ENCODE measurements around the gene CRISP1. TPM values are rescaled to one million over a fixed set of nuclear protein-coding genes. Genes with fewer than 3 reads are reported as not detected.

The CRISP1 gene
- polyA plus RNA-seq, 1 donor (not counting 4 experiments of a cell fraction or from before 2014, with no cell fraction given), result not detected

- dilution Hi-C loops (cut with MboI; ENCODE audit: extremely low pct_ligation_motif_present, low sequenced_read_pairs), result no loop called here
- no peak for FAIRE-seq
Observed at GRCh38 chr6:49856282-49856681, 10.1 kb downstream of the CRISP1 start.

GRCh38 chr6:49855221-49855620 is 11.1 kb downstream of the CRISP1 start:
- H3K4me1 ChIP-seq (ENCODE audit: control insufficient read depth, extremely low read depth, insufficient read depth, low read length), result no peaks in the 10 kb centered on the region
- no peak overlapping the region for H3K9ac ChIP-seq (ENCODE audit: control insufficient read depth, extremely low read depth, insufficient read depth, low read length)
- dilution Hi-C loops (cut with MboI; ENCODE audit: extremely low pct_ligation_motif_present, low sequenced_read_pairs), result no loop called here
- no peak overlapping the region for H3K4me2 ChIP-seq (ENCODE audit: control insufficient read depth, extremely low read depth, insufficient read depth, low read depth, low read length)
- H3K79me2 ChIP-seq (ENCODE audit: control insufficient read depth, insufficient read depth, low read length), result no peaks in the 10 kb centered on the region
- FAIRE-seq (no peak), DNase-seq (ENCODE audit: low read depth, low spot score) (no peak)
- no peaks in the 10 kb centered on the region for H4K20me1 ChIP-seq (ENCODE audit: control insufficient read depth, extremely low read depth, insufficient read depth, low read length)
- no peak overlapping the region for H3K4me3 ChIP-seq (ENCODE audit: control insufficient read depth in 2 of 3, extremely low read depth in 1 of 3, insufficient read depth in 2 of 3, low read depth in 1 of 3, low read length in 3 of 3)
- no peaks in the 10 kb centered on the region for H3K9me1 ChIP-seq (ENCODE audit: control insufficient read depth, extremely low read depth, insufficient read depth, low read length)
- H3K36me3 ChIP-seq (ENCODE audit: control insufficient read depth in 2 of 2, extremely low read depth in 1 of 2, insufficient read depth in 2 of 2, low read length in 2 of 2), result no peaks in the 10 kb centered on the region
- no peak overlapping the region for H2AFZ ChIP-seq (ENCODE audit: control insufficient read depth, low read length)
- no peak overlapping the region for H3K27ac ChIP-seq (ENCODE audit: control insufficient read depth, insufficient read depth, low read length)
- no peaks in the 10 kb centered on the region for H3K27me3 ChIP-seq (ENCODE audit: control insufficient read depth, extremely low read depth, insufficient read depth, low read length)
- no peak for TF ChIP-seq EZH2 (IDR thresholded peaks at IDR 0.05; ENCODE audit: low read length)
- TF ChIP-seq CTCF (optimal IDR thresholded peaks at IDR 0.05 in 1 of 3, IDR thresholded peaks at IDR 0.05 in 1 of 3, conservative IDR thresholded peaks at IDR 0.05 in 1 of 3; ENCODE audit: extremely low read depth in 1 of 3, insufficient read depth in 2 of 3, low read length in 3 of 3), result no peak
- no peaks in the 10 kb centered on the region for H3K9me3 ChIP-seq (ENCODE audit: control insufficient read depth, low read depth, low read length)

More at GRCh38 chr6:49856282-49856681, 10.1 kb downstream of the CRISP1 start:
- DNase-seq (ENCODE audit: low read depth, low spot score), result no peak
- H3K27ac ChIP-seq (ENCODE audit: control insufficient read depth, insufficient read depth, low read length), result no peak overlapping the region
- H3K36me3 ChIP-seq (ENCODE audit: control insufficient read depth in 2 of 2, extremely low read depth in 1 of 2, insufficient read depth in 2 of 2, low read length in 2 of 2), result no peaks in the 10 kb centered on the region
- no peaks in the 10 kb centered on the region for H3K27me3 ChIP-seq (ENCODE audit: control insufficient read depth, extremely low read depth, insufficient read depth, low read length)
- H3K4me1 ChIP-seq (ENCODE audit: control insufficient read depth, extremely low read depth, insufficient read depth, low read length), result no peaks in the 10 kb centered on the region
- no peaks in the 10 kb centered on the region for H3K9me1 ChIP-seq (ENCODE audit: control insufficient read depth, extremely low read depth, insufficient read depth, low read length)
- H3K4me2 ChIP-seq (ENCODE audit: control insufficient read depth, extremely low read depth, insufficient read depth, low read depth, low read length), result no peak overlapping the region
- no peak overlapping the region for H2AFZ ChIP-seq (ENCODE audit: control insufficient read depth, low read length)
- H3K79me2 ChIP-seq (ENCODE audit: control insufficient read depth, insufficient read depth, low read length), result no peaks in the 10 kb centered on the region
- no peaks in the 10 kb centered on the region for H4K20me1 ChIP-seq (ENCODE audit: control insufficient read depth, extremely low read depth, insufficient read depth, low read length)
- no peaks in the 10 kb centered on the region for H3K9me3 ChIP-seq (ENCODE audit: control insufficient read depth, low read depth, low read length)
- no peak overlapping the region for H3K9ac ChIP-seq (ENCODE audit: control insufficient read depth, extremely low read depth, insufficient read depth, low read length)
- no peak for TF ChIP-seq CTCF (optimal IDR thresholded peaks at IDR 0.05 in 1 of 3, IDR thresholded peaks at IDR 0.05 in 1 of 3, conservative IDR thresholded peaks at IDR 0.05 in 1 of 3; ENCODE audit: extremely low read depth in 1 of 3, insufficient read depth in 2 of 3, low read length in 3 of 3)
- no peak for TF ChIP-seq EZH2 (IDR thresholded peaks at IDR 0.05; ENCODE audit: low read length)
- no peak overlapping the region for H3K4me3 ChIP-seq (ENCODE audit: control insufficient read depth in 2 of 3, extremely low read depth in 1 of 3, insufficient read depth in 2 of 3, low read depth in 1 of 3, low read length in 3 of 3)
